Measurements from ENCODE around the gene BPNT1.

DNA sequence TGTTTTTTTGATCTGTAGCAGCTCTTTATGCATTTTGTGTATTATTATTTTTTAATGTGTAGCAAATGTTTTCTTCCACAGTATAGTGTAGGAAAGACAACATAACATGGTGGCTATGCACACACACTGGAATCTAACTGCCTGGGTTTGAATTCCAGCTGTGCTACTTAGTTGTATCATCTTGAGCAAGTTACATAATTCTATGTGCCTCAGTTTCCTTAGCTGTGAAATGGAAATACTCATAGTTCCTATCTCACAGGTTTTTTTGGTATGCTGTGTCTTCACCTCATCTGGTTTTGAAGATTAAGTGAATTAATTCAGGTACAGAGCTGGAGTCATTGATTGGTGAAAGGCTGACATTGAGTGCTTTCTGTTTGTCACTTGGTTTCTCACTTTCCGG lies 3.1 kb upstream of the BPNT1 start:
- no peak for TF ChIP-seq POLR2A (IDR thresholded peaks at IDR 0.05)
- TF ChIP-seq POLR2AphosphoS5 (IDR thresholded peaks at IDR 0.05) = no peak
- TF ChIP-seq, protein P1, sequence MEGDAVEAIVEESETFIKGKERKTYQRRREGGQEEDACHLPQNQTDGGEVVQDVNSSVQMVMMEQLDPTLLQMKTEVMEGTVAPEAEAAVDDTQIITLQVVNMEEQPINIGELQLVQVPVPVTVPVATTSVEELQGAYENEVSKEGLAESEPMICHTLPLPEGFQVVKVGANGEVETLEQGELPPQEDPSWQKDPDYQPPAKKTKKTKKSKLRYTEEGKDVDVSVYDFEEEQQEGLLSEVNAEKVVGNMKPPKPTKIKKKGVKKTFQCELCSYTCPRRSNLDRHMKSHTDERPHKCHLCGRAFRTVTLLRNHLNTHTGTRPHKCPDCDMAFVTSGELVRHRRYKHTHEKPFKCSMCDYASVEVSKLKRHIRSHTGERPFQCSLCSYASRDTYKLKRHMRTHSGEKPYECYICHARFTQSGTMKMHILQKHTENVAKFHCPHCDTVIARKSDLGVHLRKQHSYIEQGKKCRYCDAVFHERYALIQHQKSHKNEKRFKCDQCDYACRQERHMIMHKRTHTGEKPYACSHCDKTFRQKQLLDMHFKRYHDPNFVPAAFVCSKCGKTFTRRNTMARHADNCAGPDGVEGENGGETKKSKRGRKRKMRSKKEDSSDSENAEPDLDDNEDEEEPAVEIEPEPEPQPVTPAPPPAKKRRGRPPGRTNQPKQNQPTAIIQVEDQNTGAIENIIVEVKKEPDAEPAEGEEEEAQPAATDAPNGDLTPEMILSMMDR (IDR thresholded peaks at IDR 0.05 in 8 of 11, conservative IDR thresholded peaks at IDR 0.05 in 3 of 11) = no peak
